DMS79 (cell line): ENCODE results near the gene SGSM2.
A peak's percentile ranks its signal among the peaks of the same experiment; 100 is the strongest.
"Not testable (repeated sequence)": the region's sequence is repeated elsewhere in the genome, so short reads cannot be mapped to it uniquely, and the experiment has no call there.

Experiments
- DNase-seq: peaks from one replicate; lab custom pipeline; 2025; lab: John Stamatoyannopoulos, UW

The SGSM2 gene, protein sequence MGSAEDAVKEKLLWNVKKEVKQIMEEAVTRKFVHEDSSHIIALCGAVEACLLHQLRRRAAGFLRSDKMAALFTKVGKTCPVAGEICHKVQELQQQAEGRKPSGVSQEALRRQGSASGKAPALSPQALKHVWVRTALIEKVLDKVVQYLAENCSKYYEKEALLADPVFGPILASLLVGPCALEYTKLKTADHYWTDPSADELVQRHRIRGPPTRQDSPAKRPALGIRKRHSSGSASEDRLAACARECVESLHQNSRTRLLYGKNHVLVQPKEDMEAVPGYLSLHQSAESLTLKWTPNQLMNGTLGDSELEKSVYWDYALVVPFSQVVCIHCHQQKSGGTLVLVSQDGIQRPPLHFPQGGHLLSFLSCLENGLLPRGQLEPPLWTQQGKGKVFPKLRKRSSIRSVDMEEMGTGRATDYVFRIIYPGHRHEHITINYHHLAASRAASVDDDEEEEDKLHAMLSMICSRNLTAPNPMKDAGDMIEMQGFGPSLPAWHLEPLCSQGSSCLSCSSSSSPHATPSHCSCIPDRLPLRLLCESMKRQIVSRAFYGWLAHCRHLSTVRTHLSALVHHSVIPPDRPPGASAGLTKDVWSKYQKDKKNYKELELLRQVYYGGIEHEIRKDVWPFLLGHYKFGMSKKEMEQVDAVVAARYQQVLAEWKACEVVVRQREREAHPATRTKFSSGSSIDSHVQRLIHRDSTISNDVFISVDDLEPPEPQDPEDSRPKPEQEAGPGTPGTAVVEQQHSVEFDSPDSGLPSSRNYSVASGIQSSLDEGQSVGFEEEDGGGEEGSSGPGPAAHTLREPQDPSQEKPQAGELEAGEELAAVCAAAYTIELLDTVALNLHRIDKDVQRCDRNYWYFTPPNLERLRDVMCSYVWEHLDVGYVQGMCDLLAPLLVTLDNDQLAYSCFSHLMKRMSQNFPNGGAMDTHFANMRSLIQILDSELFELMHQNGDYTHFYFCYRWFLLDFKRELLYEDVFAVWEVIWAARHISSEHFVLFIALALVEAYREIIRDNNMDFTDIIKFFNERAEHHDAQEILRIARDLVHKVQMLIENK

DNA sequence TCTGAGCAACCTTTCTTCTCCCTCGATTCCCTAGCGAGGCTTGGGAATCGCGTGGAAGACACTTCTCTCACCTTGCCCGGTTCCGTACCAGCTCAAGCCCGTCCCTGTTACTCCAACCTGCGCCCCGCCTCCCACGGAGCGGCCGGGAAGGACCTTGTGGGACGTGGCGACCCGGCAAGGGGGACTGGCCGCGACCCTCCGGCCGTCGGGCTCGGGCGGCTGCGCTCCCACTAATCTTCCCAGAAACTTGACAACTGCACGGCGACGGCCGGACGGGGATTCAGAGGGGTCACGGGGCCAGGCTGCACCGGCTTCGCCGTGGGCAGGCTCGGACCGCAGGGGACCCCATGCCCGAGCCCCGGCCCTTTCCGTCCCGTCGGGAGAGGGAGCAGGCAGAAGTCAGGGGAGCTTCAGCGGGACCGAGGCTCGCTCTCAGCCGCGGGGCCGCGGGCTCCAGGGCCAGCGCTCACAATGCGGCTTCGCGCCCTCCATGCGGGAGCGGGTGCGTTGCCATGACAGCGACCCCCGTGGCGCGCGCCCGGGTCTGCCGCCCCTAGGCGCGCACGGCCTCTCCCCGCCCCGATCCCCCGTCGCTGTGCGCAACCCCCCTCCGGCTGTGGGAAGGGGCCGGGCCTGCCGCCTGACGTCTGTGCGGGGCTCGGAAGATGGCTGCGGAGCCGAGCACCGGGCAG, at the start of gene SGSM2:
TSS of gene SGSM2 (plus strand) at position 650 of the 692 bp plus-strand sequence. CDS start 188 bp downstream, outside the sequence.
- DNase-seq = peak; percentile 20

DNA sequence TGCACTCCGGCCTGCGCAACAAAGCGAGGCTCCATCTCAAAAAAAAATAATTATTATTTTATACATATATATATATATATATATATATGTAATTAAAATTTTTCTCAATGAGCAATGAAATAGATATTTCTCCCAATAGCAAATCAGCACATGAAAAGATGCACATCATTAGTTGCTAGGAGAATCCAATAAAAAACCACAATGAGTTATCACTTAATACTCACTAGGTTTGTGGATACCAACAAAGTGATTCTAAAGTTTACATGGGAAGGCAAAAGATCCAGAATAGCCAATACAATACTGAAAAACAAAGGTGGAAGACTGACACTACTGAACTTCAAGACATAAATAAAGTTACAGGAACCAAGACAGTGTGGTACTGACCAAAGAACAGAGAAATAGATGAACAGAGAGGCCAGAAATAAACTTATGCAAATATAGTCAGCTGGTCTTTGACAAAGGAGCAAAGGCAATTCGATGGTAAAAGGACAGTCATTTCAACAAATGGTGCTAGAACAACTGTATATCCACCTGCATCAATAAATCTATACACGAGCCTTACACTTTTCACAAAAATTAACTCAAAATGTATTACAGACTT, 47.3 kb upstream of the SGSM2 start:
- no peak for DNase-seq

DNA sequence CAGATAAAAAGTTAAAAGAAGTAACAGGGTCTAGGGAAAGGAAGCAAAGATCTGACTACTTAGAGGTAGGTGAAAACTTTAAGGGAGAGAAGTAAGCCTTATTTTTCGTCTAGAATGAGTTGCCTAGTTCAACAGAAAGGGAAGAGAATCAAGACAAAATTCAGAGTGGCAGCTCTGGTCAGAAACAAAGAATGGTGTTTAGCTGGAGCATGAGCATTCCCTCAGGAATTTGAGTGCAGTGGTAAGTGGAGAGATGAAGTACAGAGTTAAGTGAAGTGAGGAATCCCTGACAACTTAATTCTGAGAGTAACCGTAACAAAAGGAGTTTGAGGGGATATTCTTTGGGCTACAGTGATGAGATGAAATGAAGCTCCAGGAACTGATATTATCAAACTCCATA, 45.2 kb upstream of the SGSM2 start:
- no peak for DNase-seq

DNA sequence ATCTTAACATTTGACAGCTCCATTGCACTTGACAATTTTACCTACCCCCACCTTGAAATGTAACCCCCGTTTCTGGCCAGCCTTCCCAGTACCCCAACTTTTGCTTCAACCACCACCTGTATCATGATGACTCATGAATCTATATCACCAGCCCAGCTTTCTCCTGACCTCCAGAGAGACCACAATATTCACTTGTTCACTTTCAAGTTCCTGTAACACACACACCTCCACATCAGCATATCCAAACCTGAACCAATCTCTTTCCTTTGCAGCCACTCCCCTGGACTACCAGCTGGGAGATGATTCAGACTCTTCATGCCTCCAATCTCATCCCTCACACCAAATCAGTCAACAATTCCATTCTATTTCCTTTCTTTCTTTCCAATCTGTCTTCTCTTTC, 41.7 kb upstream of the SGSM2 start:
- DNase-seq = no peak

DNA sequence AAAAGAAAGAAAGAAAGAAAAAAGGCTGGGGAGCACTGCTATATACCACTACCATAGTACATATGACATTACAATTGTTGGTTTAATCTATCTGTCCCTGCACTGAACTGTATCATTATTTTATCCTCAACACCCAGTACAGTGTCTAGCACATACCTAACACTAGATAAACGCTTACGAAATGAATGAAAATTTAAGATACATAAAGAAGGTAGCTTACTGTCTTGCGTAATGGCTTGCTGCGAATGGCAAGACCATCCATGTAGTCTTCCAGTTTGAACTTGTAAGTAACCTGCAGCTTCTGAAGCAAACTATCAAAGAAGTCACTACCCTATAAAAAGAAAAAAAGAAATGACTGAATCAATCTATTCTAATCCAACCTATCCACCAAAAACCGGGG, 40.3 kb upstream of the SGSM2 start:
- no peak for DNase-seq

DNA sequence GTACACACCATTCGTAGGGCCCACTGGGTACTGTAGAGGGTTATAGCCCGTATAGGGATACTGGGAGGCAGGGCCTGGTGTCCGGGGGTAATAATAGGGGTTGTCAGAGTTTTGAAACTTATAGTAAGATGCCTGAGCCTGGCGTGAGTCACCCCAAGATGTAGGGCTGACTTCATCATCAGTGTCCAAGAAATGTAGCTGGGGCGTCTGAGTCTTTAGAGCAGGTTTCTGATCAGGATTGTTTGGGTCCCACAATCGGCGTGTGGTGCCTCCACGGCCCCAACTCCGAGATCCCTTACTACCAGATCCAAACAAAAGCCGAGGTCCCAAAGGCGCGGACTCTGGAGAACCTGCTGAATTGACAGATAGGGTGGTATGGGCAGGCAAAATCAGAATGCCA, 38.2 kb upstream of the SGSM2 start:
- no peak for DNase-seq

DNA sequence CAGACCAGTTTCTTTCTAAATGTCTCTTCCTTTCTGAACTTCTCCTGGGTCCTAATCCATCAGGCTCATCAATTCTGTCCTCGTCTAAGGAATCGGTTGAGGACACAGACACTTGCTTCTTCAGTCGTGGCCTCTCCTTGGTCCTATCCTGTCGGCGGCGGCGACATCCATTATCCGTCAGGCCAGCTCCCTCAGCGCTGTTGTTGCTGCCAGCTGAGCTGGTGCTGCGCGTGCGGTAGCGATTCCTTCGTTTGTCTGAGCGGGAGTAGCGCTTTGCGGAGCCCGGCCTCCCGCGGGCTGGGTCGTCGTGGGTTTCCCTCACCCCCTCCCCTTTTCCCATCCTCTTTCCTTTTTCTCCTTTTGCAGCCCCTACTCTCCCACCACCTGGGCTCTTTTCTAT, 37.5 kb upstream of the SGSM2 start:
- DNase-seq = no peak

DNA sequence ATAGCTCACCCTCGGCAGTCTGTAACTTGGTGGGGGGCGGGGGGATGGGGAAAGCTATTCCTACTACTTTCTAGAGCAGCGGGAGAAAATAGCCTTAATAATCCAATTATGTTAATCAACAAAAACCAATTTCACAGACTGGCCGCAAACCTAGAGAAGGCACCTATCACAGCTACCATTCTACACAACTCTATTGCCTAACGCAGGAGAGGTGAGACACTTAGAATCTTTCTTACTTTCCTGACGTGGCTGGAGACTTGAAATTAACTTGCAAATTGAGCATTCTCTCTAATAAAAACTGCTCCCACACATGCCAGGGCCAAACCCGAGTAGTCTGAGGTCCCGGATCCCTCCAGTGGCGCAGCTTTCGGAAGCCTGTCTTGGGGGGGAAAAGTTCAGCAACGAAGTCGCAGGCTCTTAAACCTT, 34.5 kb upstream of the SGSM2 start:
- DNase-seq = no peak

DNA sequence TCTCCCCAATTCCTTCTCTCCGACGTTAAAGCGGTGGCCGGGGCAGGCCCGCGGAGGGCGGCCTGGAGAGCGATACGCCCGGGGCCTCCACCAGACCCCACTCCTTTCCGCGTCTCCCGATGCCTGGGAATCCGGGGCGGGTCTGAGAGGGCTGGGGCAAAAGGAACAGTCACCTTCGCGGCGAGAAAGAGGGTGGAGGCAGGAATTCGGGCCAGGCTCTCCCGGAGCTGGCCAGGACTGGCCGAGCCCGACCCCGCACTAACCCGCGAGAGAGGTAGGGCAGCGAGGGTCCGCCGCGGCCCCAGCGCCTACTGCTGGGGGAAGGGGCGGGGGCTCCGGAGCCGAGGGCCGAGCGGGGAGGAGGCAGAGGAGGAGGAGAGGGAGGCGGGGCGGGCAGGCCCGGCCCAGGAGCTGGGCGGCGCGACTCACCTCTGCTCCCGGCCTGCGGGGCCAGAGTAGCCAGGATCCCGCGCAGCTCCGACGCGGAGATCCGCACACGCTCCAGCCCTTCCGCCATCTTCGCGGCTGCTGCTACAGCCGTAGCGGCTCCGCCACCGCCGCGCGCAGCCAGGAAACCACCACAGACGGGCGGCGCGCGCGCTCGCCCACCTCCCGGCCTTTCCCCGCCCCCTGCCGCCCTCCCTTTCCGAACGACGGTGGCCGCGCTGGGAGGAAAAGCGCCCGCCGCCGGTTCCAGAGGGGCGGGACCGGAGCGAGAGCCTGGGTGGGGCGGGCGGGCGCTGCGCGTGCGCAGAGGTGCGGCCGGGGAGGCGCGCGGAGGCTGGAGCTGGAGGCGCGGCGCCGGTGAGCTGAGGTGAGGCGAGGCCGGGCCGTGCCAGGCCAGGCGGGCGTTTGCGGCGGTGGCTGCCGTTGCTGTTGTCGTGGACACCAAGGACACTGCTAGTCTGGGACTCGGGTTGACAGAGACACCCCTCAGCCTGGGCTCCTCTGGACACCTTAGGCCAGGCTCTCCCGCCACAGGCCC, 33.8 kb upstream of the SGSM2 start, which contains the start of the genes SMG6 and SRR:
TSS of gene SMG6 (minus strand) at position 582 of the 985 bp plus-strand sequence. CDS start at position 517, 65 bp downstream.
TSS of gene SRR (plus strand) at position 747 of the 985 bp plus-strand sequence. CDS start 11,611 bp downstream, outside the sequence.
- peak; percentile 72 for DNase-seq

DNA sequence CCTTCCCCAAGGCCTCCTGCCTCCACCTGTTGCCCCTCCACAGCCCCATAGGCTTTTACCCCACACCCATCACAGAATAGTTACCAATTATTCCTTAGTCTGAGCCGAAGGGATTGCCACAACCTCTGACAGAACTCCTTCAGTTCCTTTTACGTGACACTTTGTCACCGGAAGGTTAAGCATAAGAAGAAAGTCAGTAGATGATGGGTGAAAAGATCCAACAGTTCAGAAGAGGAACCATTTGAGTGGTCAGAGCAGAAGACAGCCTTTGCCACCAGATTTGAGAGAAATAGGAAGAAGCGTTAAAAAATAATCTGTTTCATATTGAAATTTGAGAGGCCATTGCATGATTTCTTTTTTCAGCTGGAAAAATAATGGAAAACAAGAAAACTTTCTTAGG, 32.4 kb upstream of the SGSM2 start:
- DNase-seq = no peak

DNA sequence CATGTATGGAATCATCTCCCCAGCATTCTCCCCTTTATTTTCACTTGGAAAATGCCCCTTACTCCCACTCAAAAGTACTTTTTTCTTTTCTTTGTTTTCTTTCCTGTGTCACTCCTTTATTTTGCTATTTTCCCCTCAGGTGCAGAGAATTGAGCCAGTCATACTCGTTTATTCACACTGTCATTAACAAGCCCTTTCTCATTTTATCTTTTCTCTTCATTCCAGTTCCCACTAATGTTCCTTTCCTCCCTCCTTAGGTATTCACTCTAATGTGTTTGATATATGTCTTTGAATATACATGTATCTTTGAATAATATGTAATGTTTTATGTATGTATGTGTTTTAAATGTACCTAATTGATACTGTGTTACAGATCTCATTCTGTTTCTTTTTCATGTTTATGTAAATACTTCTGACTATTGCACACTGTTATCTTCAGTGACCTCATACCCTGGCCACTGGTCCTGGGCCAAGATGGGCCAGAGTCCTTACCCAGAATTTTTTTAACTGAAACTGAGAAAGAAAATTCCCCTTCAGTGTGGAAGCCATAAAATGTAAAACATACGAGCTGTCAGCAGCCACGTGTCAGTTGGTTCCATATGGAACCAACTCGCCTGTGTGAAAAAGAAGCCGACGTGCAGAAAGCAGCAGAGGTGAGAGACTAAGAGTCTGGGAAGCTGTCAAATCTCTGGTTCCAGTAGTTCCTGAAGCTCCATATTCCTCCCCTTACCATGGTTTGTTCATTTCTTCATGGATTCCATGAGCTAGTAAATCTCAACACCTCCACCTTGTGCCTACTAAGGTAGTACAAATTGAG, 27.8 kb upstream of the SGSM2 start:
- no peak for DNase-seq

DNA sequence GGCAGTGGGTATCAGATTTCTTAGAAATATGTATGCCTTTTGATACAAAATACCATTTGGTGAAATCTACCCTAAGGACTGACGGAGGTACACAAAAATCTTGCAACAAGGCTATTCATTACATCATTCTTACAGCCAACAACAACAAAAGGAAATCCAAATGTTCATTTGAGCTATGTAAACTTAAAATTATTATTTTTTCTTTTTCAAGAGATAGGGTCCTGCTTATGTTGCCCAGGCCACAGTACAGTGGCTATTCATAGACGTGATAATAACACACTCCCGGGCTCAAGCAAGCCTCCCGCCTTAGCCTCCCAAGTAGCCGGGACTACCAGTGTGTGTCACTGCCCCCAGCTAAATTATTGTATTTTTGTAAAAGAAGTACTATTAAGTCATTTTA, 24.6 kb upstream of the SGSM2 start:
- no peak for DNase-seq

DNA sequence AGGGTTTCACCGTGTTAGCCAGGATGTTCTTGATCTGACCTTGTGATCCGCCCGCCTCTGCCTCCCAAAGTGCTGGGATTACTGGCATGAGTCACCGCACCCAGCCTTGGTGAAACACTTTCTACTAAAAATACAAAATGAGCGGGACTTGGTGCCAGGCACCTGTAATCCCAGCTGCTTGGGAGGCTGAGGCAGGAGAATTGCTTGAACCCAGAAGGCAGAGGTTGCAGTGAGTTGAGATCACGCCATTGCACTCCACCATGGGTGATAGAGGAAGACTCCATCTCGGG, 20.4 kb upstream of the SGSM2 start:
- not testable (repeated sequence) for DNase-seq

DNA sequence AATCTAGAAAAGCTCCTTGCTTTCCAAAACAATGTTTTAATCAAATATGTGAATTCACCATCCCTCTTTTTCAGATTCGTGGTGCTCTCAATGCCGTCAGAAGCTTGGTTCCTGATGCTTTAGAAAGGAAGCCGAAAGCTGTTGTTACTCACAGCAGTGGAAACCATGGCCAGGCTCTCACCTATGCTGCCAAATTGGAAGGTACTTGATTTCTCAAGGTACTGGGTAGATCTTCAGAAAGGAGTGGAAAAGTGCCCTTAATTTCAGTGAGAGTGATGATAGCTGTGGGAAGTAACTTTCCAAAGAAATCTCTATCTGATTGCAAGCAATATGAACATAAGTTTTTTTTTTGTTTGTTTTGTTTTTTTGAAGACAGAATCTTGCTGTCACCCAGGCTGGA, 19.5 kb upstream of the SGSM2 start:
- DNase-seq = no peak

DNA sequence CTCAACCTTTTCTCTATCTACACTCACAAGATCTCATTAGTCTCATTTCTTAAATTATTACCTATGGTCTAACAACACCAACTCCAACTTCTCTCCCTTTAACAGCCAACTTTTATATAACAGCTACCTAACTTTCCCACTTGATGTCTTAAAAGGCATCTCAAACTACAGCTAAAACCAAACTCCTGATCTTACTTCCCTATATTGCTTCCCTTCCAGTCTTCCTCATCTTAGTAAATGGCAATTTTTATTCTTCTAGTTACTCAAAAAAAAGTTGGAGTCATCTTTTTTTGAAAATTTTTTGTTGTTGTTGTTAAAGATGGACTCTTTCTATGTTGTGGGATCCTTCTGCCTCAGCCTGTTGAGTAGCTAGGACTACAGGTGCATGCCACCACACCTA, 18.2 kb upstream of the SGSM2 start:
- DNase-seq = no peak

DNA sequence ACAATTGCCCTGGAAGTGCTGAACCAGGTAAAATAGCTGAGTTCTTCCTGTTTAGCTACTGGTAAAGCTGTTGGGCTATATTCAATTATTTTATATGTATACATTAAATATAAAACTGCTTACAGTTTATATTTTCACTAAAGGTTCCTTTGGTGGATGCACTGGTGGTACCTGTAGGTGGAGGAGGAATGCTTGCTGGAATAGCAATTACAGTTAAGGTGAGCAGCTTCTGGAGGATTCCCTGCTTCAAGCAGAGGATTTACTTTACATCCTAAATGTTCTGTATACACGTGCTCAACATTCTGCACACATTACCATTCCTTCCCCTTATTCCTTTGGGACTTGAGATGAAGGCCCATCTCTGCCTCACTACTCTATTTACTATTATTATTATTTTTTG, 15.9 kb upstream of the SGSM2 start:
- no peak for DNase-seq

DNA sequence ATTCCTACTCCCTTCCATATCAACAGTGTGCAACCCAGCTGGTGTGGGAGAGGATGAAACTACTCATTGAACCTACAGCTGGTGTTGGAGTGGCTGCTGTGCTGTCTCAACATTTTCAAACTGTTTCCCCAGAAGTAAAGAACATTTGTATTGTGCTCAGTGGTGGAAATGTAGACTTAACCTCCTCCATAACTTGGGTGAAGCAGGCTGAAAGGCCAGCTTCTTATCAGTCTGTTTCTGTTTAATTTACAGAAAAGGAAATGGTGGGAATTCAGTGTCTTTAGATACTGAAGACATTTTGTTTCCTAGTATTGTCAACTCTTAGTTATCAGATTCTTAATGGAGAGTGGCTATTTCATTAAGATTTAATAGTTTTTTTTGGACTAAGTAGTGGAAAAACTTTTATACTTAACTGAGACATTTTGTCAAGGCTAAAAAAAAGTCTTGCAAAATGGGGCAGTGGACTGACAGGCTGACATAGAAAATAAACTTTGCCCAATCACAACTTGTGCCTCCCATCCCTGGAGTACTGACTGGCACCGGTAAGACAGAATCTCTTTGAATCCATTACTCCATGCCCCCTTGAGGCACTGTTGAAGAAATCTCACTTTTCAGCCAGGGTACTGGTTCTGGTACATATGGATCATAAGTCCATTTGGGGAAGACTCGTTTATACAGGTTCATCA, 13.5 kb upstream of the SGSM2 start:
- DNase-seq = no peak

DNA sequence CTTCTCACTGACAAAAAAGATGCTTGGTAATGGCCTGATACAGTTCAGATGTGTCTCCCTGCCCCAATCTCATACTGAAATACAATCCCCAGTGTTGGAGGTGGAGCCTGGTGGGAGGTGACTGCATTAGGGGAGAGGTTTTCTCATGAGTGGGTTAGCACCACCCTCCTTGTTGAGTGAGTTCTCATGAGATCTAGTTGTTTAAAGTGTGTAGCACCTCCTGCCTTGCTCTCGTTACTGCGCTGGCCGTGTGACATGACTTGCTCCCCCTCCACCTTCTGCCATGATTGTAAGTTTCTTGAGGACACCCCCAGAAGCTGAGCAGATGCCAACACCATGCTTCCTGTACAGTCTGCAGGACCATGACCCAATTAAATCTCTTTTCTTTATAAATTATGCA, 6.0 kb upstream of the SGSM2 start:
- DNase-seq = no peak

DNA sequence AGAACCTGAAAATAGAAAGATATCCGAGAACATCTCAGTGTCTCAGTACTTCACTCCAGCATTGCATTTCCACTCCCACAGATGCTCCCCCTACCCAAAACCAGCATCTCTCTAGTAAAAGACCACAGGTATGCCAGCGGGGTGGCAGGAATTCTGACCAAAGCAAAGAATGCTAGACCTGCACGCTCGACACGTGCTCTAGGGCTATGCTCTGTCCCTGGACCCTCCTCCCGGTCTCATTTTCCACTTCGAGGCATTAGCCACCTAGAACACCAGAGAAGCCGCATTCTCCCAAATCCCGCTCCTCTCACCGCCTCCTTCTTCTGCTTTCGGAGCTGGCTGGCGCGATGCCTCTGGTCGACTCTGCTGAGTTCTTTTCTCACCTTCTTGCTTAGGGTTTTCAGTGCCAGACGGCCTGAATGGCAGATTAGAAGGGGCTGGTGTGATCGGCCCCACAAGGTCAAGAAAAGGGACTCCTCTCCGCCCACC, 1.5 kb upstream of the SGSM2 start:
- no peak for DNase-seq
